ACC112 (cell line): Measurements from ENCODE around the gene PEF1.

Experiments
- H2AFZ ChIP-seq: fragments of 200-600 bp; sonication (generic); one replicate; pipeline ENCODE4 v1.6.0; 2017; ENCODE audit warnings: antibody characterized with exemption, low read length; ENCODE audit not compliant: unreplicated experiment
- H3K27ac ChIP-seq: fragments of 200-600 bp; sonication (generic); 2 replicates; pipeline ENCODE4 v1.5.1; 2014; ENCODE audit warnings: low read depth, mild to moderate bottlenecking, antibody characterized with exemption, low read length, moderate library complexity
- H3K27me3 ChIP-seq: fragments of 200-600 bp; sonication (generic); 2 replicates; pipeline ENCODE4 v1.6.1; 2014; ENCODE audit warnings: mild to moderate bottlenecking, antibody characterized with exemption, low read length, moderate library complexity, mixed read lengths; ENCODE audit not compliant: insufficient read depth
- H3K36me3 ChIP-seq: fragments of 200-600 bp; sonication (generic); 2 replicates; pipeline ENCODE4 v1.6.1; 2016; ENCODE audit warnings: mild to moderate bottlenecking, antibody characterized with exemption, low read length, moderate library complexity, mixed read lengths; ENCODE audit not compliant: insufficient read depth
- H3K4me1 ChIP-seq: fragments of 200-600 bp; sonication (generic); one replicate; pipeline ENCODE4 v1.6.1; 2016; ENCODE audit warnings: low read length, mixed read lengths; ENCODE audit not compliant: insufficient read depth, unreplicated experiment, control insufficient read depth
- H3K4me3 ChIP-seq: fragments of 200-600 bp; sonication (generic); 2 replicates; pipeline ENCODE4 v1.5.1; 2014; ENCODE audit warnings: mild to moderate bottlenecking, low read depth, low read length
- H3K79me2 ChIP-seq: fragments of 200-600 bp; sonication (generic); one replicate; pipeline ENCODE4 v1.6.0; 2016; ENCODE audit warnings: low read length; ENCODE audit not compliant: control insufficient read depth, unreplicated experiment, insufficient read depth

PEF1 gene

DNA sequence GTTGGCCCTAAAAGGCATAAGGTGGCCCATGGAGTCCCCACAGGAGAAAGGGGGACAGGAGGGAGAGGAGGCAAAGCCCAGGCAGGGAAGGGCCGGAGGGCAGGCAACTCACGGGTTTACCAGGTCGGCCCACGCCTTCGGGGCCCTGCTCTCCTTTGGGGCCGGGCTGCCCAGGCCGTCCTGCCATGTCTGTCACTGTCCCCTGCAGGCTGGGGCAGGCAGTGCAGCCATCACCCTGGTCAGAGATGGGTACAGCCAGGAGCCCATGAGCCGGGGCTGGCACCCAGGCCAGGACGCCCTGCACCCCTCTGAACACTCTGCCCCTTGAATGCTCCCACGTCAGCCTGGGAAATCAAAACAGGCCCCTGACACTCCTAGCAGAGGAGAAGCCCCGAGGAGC lies 39.3 kb upstream of the PEF1 start:
- Histone ChIP-seq H3K36me3 (peaks cover 3% of the 10 kb centered on the region; the same call in 1 of the 2 replicates), H3K27me3 (no peaks in the 10 kb centered on the region), H3K79me2 (no peaks in the 10 kb centered on the region), H3K27ac (no peak overlapping the region), H3K4me3 (no peak overlapping the region), H3K4me1 (peaks cover 7% of the 10 kb centered on the region), H2AFZ (no peak overlapping the region)

DNA sequence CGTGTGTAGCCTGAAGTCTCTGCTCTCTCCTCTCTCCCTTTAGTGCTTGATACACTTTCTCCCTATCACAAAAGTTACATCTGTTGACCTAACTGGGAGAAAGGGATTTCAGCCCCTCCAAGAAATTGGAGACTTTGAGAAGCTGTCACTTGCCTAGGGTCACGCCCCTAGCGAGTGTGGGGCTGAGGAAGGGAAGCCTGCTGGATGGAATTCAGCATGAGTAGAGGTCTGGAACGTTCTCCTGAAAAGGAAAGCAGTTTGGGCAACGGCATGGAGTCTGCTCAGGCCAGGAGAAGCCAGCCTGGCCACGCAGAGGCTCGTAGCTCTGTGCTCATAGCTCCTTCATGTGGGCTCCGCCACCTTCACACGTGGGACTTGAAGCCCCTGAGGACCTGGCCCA lies 36.7 kb upstream of the PEF1 start:
- no peak overlapping the region for H2AFZ ChIP-seq
- H3K4me3 ChIP-seq: no peak overlapping the region
- no peaks in the 10 kb centered on the region for H3K27me3 ChIP-seq
- no peaks in the 10 kb centered on the region for H3K4me1 ChIP-seq
- H3K27ac ChIP-seq: no peak overlapping the region
- no peaks in the 10 kb centered on the region for H3K79me2 ChIP-seq
- no peaks in the 10 kb centered on the region; the same call in 1 of the 2 replicates for H3K36me3 ChIP-seq

DNA sequence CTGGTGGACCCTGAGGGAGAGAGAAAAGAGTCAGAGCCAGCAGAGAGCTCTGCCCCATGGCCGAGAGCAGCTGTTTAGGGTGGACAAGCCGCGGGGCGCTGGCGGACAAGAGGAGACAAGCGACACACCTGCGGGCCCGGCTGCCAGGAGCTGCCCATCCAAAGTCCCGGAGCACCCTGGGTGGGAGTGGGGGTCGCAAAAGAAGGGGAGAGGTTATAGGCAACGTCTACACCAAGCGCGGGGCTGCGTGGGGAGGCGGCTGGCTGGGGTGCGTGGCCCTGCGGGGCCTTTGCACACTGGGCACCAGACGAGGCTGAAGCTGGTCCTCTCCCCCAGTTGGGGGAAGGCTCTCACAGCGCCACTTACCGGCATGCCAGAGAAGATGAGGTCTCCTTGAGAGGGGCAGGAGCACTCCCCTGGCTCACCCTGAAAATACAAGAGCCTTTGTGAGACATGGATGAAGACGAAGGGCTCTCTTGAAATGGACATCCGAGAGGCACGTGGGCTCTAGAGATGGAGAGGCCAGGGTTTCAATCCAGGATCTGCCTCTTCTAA lies 35.1 kb upstream of the PEF1 start:
- Histone ChIP-seq H3K4me3 (no peak overlapping the region), H3K36me3 (no peaks in the 10 kb centered on the region; the same call in 1 of the 2 replicates), H2AFZ (no peak overlapping the region), H3K4me1 (no peaks in the 10 kb centered on the region), H3K27ac (no peak overlapping the region), H3K27me3 (no peaks in the 10 kb centered on the region), H3K79me2 (no peaks in the 10 kb centered on the region)

DNA sequence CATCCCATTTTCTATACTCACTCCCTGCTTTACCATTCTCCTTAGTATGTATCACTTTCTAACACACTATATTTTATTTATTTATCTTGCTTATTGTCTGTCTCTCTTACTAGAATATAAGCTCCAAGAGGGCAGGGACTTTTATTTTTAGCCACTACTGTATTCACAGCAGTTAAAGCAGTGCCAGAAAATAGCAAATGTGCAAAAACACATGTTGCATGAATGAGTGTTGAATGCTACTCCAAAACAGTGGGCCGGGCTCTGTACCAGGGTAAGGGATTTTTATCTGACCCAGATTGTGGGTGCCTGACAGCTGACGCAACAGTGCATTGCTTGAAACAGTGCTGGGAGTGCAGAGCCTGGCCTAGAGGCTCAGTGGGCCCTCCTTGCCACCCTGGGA lies 34.4 kb upstream of the PEF1 start:
- no peak overlapping the region for H2AFZ ChIP-seq
- no peaks in the 10 kb centered on the region for H3K27me3 ChIP-seq
- H3K4me3 ChIP-seq: no peak overlapping the region
- no peak overlapping the region for H3K27ac ChIP-seq
- no peaks in the 10 kb centered on the region for H3K4me1 ChIP-seq
- H3K79me2 ChIP-seq: no peaks in the 10 kb centered on the region
- H3K36me3 ChIP-seq: no peaks in the 10 kb centered on the region; the same call in 1 of the 2 replicates

DNA sequence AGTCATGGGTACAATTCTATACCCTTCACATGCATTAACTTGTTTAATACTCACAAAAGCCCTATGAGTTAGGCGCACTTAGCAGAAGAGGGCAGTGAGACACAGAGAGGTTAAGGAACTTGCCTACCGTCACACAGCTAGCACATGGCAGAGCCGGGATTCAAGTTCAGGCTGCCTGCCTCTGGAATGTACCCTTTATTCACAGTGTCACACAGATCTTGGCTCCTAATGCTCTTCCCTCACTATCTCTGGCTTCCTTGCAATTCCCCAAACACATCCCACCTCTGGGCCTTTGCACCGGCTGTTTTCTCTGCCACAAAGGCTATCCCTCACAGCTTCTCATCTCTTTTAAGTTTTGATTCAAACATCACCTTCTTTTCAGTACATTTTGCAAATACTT lies 34.0 kb upstream of the PEF1 start:
- H2AFZ ChIP-seq: no peak overlapping the region
- no peaks in the 10 kb centered on the region for H3K27me3 ChIP-seq
- no peaks in the 10 kb centered on the region for H3K79me2 ChIP-seq
- no peaks in the 10 kb centered on the region; the same call in 1 of the 2 replicates for H3K36me3 ChIP-seq
- H3K27ac ChIP-seq: no peak overlapping the region
- no peaks in the 10 kb centered on the region for H3K4me1 ChIP-seq
- H3K4me3 ChIP-seq: no peak overlapping the region

DNA sequence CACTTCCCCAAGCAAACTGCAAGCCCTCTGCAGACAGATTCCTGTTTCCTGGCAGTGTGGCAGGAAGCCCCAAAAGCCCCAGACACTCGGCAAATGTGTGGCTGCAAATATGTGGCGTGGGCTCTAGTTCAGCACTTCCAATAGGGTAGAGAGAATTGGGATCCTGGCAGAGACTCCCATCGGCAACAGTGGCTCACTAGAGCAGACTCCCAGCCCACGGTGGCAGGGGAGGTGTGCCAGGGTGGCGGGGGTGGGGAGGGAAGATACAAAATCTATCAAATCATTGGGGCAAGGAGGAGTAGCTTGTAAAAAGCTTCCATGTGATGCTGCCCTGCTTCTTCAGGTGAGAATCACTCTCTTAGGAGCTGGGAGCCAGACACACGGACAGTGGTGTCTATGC lies 33.3 kb upstream of the PEF1 start:
- Histone ChIP-seq H3K27ac (no peak overlapping the region), H3K79me2 (no peaks in the 10 kb centered on the region), H3K4me3 (no peak overlapping the region), H3K27me3 (no peaks in the 10 kb centered on the region), H3K4me1 (no peaks in the 10 kb centered on the region), H2AFZ (no peak overlapping the region), H3K36me3 (no peaks in the 10 kb centered on the region; the same call in 1 of the 2 replicates)

DNA sequence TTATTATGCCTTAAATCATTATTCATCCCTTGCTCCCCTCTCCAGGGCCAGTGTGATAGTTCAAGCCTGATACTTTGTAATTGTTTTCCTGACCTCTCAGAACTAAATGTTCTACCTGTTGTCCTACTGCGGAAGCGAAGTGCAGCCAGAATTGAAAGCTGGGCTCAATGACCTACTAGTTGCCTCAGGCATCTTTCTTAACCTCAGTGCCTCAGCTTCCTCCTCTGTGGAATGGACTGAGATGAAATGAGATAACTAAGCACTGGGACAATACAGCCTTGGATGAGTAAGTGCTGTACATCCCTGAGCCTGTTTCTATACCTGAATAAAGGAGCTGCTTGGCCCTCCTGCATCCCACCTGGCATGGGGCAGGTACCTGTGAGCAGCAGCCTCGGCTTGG lies 32.7 kb upstream of the PEF1 start:
- H3K27ac ChIP-seq: no peak overlapping the region
- no peaks in the 10 kb centered on the region for H3K4me1 ChIP-seq
- no peak overlapping the region for H3K4me3 ChIP-seq
- no peaks in the 10 kb centered on the region for H3K27me3 ChIP-seq
- no peaks in the 10 kb centered on the region for H3K79me2 ChIP-seq
- no peaks in the 10 kb centered on the region; the same call in 1 of the 2 replicates for H3K36me3 ChIP-seq
- no peak overlapping the region for H2AFZ ChIP-seq

DNA sequence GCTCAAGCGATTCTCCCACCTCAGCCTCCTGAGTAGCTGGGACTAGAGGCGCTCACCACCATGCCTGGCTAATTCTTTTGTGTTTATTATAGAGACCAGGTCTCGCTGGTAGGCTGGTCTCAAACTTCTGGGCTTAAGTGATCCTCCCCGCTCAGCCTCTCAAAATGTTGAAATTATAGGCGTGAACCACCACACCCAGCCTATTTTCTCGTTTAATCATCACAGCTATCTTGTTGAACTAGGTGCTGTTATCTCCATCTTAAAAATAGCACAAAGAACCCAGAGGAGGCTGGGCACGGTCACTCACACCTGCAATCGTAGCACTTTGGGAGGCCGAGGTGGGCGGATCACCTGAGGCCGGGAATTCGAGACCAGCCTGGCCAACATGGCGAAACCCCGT lies 31.1 kb upstream of the PEF1 start:
- Histone ChIP-seq H3K27ac (no peak overlapping the region), H3K79me2 (no peaks in the 10 kb centered on the region), H3K4me3 (no peak overlapping the region), H3K4me1 (no peaks in the 10 kb centered on the region), H3K36me3 (peaks cover 8% of the 10 kb centered on the region; the same call in 1 of the 2 replicates), H3K27me3 (no peaks in the 10 kb centered on the region), H2AFZ (no peak overlapping the region)

DNA sequence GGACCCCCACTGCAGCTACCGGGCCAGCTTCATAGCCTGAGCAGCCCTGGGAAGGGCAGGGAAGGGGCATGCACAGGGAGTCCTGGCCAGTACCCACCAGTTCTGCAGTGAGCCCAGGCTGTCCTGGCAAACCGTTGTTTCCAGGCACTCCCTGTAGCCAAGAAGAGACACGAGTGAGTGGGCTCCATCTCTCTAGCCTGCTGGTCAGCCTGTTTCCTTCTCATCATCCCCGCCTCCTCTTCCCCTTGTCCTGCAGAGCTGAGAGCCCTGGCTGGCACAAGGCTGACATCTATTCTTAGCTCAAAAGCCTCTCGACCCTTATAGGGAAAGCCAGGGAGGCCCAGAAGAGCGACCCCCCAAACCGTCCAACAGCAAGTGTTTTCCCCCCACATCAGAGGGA lies 30.5 kb upstream of the PEF1 start:
- H3K79me2 ChIP-seq: no peaks in the 10 kb centered on the region
- H3K36me3 ChIP-seq: peaks cover 8% of the 10 kb centered on the region; the same call in 1 of the 2 replicates
- peaks cover 6% of the 10 kb centered on the region for H3K4me1 ChIP-seq
- no peaks in the 10 kb centered on the region for H3K27me3 ChIP-seq
- H2AFZ ChIP-seq: no peak overlapping the region
- no peak overlapping the region for H3K4me3 ChIP-seq
- H3K27ac ChIP-seq: no peak overlapping the region

DNA sequence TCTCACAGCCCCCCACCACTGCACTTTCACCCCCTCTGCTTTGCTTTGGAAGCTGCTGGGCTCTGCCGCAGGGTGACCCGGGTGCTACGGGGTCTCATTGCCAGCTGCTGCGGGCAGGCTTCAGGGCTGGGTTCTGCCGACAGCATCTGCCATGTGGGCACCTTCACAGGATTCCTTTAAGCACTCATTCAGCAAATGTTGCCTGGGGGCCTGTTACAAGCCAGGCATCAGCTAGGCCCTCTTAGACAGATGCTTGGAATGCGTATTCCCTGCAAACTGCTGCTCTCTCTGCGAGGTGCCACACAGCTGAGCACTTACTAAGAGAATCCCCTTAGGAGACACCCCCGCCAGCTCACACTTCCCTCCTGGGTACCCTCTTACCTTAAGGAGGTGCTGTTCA lies 29.9 kb upstream of the PEF1 start:
- H3K79me2 ChIP-seq: no peaks in the 10 kb centered on the region
- no peak overlapping the region for H3K4me3 ChIP-seq
- H3K4me1 ChIP-seq: peaks cover 11% of the 10 kb centered on the region
- peaks cover 8% of the 10 kb centered on the region; the same call in 1 of the 2 replicates for H3K36me3 ChIP-seq
- no peak overlapping the region for H2AFZ ChIP-seq
- H3K27me3 ChIP-seq: no peaks in the 10 kb centered on the region
- no peak overlapping the region for H3K27ac ChIP-seq

DNA sequence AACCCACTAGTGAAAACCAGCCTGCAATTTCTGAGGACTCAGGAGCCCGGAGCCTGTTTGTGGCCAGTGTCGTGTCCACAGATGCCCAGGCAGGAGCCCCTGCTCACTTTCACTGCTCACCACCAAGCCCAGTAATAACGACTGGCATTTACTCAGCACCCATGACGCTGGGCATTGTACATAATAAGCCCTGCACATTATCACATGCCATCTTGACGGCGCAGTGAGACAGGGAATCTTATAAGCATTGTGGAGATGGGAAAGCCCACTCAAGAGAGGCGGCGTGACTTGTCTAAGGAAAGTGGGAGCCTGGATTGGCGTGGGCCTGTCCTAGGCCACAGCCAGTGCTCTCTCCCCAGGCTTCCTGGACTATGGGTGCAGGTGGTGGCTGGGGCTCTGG lies 28.8 kb upstream of the PEF1 start:
- Histone ChIP-seq H3K79me2 (no peaks in the 10 kb centered on the region), H3K27me3 (no peaks in the 10 kb centered on the region), H3K4me3 (no peak overlapping the region), H2AFZ (no peak overlapping the region), H3K4me1 (peaks cover 14% of the 10 kb centered on the region), H3K36me3 (peaks cover 8% of the 10 kb centered on the region; the same call in 1 of the 2 replicates), H3K27ac (no peak overlapping the region)
